ENCODE results near the gene MYLK4.

MYLK4 gene

GRCh38 chr6:2677080-2677593, 73.6 kb downstream of the MYLK4 start:
- no peaks in the 10 kb centered on the region for H3K36me3 ChIP-seq
- H3K4me1 ChIP-seq = no peaks in the 10 kb centered on the region
- H3K9me3 ChIP-seq = no peaks in the 10 kb centered on the region
- no peak for DNase-seq
- H3K4me3 ChIP-seq (ENCODE audit: low read depth, low read length) = no peak overlapping the region
- H3K27me3 ChIP-seq = peaks cover 7% of the 10 kb centered on the region
- no peak for TF ChIP-seq CTCF (IDR thresholded peaks at IDR 0.05; ENCODE audit: low read depth, low read length)

DNA sequence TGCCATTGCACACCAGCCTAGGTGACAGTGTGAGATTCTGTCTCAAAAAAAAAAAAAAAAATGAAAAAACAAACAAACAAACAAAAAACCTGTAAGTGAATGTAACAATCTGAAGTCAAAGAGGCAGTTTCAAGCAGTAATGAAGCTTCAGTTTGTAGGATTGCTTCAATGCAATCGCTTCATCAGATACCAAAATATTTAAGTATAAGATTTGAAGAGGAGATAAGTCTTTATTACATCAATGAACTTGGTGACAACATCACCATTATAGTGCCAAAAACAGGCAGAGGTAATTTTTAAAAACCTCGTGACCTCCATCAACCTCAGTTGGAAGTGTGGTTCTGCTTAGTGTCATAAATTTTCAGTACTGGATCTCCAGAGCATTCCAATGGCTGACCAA, 74.7 kb downstream of the MYLK4 start:
- no peak for DNase-seq
- Histone ChIP-seq H3K4me1 (no peaks in the 10 kb centered on the region), H3K4me3 (ENCODE audit: low read depth, low read length) (no peak overlapping the region), H3K9me3 (no peaks in the 10 kb centered on the region), H3K27me3 (peaks cover 7% of the 10 kb centered on the region), H3K36me3 (no peaks in the 10 kb centered on the region)
- TF ChIP-seq CTCF (IDR thresholded peaks at IDR 0.05; ENCODE audit: low read depth, low read length) = no peak

GRCh38 chr6:2674857-2675256, 75.9 kb downstream of the MYLK4 start:
- peaks cover 7% of the 10 kb centered on the region for H3K27me3 ChIP-seq
- no peak for DNase-seq
- no peak overlapping the region for H3K4me3 ChIP-seq (ENCODE audit: low read depth, low read length)
- H3K9me3 ChIP-seq = no peaks in the 10 kb centered on the region
- TF ChIP-seq CTCF (IDR thresholded peaks at IDR 0.05; ENCODE audit: low read depth, low read length) = no peak
- no peaks in the 10 kb centered on the region for H3K36me3 ChIP-seq
- no peaks in the 10 kb centered on the region for H3K4me1 ChIP-seq

DNA sequence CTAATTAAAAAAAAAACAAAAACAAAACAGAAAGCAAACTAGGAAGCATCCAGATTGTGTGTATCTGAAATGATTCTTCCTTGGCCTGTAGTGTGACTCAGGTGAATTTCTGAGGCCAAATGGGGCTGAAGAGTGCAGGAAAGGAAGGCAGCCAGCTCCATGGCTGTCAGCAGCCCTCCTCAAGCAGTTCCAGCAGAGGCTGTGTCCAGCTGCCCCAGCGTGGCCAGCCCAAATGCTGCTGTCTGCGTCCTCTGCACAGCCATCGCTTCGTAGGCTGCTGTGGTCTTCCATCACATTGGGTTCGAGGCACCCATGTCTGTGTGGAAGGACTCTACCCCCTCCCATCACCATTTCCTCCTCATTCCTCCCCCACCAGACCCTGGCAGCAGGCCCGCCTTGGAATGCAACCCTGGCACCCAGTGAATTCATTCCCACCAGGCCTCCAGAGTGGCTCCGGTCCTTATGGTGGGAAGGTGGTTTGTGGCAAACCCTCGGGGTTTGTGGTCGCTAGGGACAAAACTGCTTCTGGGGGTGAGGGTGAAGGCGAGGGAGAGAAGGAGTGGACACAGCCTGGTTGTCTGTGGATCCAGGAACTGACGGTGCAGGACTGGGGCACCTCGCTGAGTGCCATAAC, 81.5 kb downstream of the MYLK4 start:
- no peak overlapping the region for H3K4me3 ChIP-seq (ENCODE audit: low read depth, low read length)
- no peaks in the 10 kb centered on the region for H3K9me3 ChIP-seq
- H3K36me3 ChIP-seq = no peaks in the 10 kb centered on the region
- peaks cover 7% of the 10 kb centered on the region; the same call in 1 of the 2 replicates for H3K27me3 ChIP-seq
- TF ChIP-seq CTCF (IDR thresholded peaks at IDR 0.05; ENCODE audit: low read depth, low read length) = no peak
- DNase-seq = no peak
- no peaks in the 10 kb centered on the region for H3K4me1 ChIP-seq

DNA sequence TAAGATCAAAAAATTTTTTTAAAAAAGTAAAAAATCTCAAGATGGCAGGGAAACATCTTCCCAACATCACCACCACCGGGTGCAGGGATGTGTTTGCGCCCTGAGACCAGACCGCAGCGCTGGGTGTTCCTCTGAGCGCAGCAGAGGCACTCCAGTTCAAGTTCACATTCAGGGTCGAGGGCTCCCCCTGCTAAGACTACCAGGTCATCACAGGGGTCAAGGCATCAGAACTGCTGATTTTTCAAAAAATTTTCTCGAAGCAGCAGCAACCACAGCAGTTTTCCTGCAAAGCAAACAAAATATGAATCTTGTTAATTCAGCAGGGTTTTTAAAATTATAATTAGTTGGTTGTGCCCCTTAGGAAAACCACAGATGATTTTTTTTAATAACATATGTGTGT, 83.1 kb downstream of the MYLK4 start:
- no peaks in the 10 kb centered on the region for H3K27me3 ChIP-seq
- no peaks in the 10 kb centered on the region for H3K36me3 ChIP-seq
- no peak for DNase-seq
- no peaks in the 10 kb centered on the region for H3K4me1 ChIP-seq
- H3K4me3 ChIP-seq (ENCODE audit: low read depth, low read length) = no peak overlapping the region
- H3K9me3 ChIP-seq = no peaks in the 10 kb centered on the region
- no peak for TF ChIP-seq CTCF (IDR thresholded peaks at IDR 0.05; ENCODE audit: low read depth, low read length)

GRCh38 chr6:2666906-2667575, 83.7 kb downstream of the MYLK4 start:
- no peak for TF ChIP-seq CTCF (IDR thresholded peaks at IDR 0.05; ENCODE audit: low read depth, low read length)
- Histone ChIP-seq H3K27me3 (no peaks in the 10 kb centered on the region), H3K9me3 (no peaks in the 10 kb centered on the region), H3K4me1 (no peaks in the 10 kb centered on the region), H3K4me3 (ENCODE audit: low read depth, low read length) (no peak overlapping the region), H3K36me3 (no peaks in the 10 kb centered on the region)
- no peak for DNase-seq

Data from BE2C (cell line).